Astrocyte (in vitro differentiated cells and primary cell): ENCODE results near the gene SRBD1. TPM values are rescaled to one million over a fixed set of nuclear protein-coding genes. Genes with fewer than 3 reads are reported as not detected.

Source experiments
- DNase-seq: peaks from one replicate; pipeline ENCODE4 v3.0.0-alpha.2; 2010; ENCODE audit warnings: low read depth
- FAIRE-seq: peaks from 2 replicates; lab custom pipeline; 2011; peaks lifted over from hg19 to GRCh38; lab: Jason Lieb, UNC
- H2AFZ ChIP-seq: 2 replicates; pipeline ENCODE4 v1.6.0; 2012; ENCODE audit warnings: low read depth, low read length, inconsistent platforms
- H3K27ac ChIP-seq: 2 replicates; pipeline ENCODE4 v1.5.1; 2011; ENCODE audit warnings: low read depth, low read length, inconsistent platforms
- H3K27me3 ChIP-seq: 2 replicates; pipeline ENCODE4 v1.6.0; 2011; ENCODE audit warnings: low read length, inconsistent platforms; ENCODE audit not compliant: insufficient read depth
- H3K36me3 ChIP-seq: 2 replicates; pipeline ENCODE4 v1.5.1; 2011; ENCODE audit warnings: low read length, inconsistent platforms; ENCODE audit not compliant: insufficient read depth
- H3K4me1 ChIP-seq: 2 replicates; pipeline ENCODE4 v1.5.1; 2011; ENCODE audit warnings: low read length, inconsistent platforms; ENCODE audit not compliant: insufficient read depth
- H3K4me2 ChIP-seq: 2 replicates; pipeline ENCODE4 v1.6.0; 2012; ENCODE audit warnings: low read length, inconsistent platforms
- H3K4me3 ChIP-seq: 2 replicates; pipeline ENCODE4 v1.5.1; 2011; ENCODE audit warnings: low read depth, mild to moderate bottlenecking, low read length, inconsistent platforms; ENCODE audit not compliant: insufficient read depth
- H3K79me2 ChIP-seq: 2 replicates; pipeline ENCODE4 v1.6.0; 2012; ENCODE audit warnings: mild to moderate bottlenecking, low read length, inconsistent platforms; ENCODE audit not compliant: insufficient read depth
- H3K9ac ChIP-seq: 2 replicates; pipeline ENCODE4 v1.6.0; 2012; ENCODE audit warnings: mild to moderate bottlenecking, low read length, inconsistent platforms
- H3K9me3 ChIP-seq: 2 replicates; pipeline ENCODE4 v1.5.1; 2012; ENCODE audit warnings: low read depth, mild to moderate bottlenecking, low read length, inconsistent platforms; ENCODE audit not compliant: insufficient read depth
- H4K20me1 ChIP-seq: 2 replicates; pipeline ENCODE4 v1.6.0; 2012; ENCODE audit warnings: low read length, inconsistent platforms; ENCODE audit not compliant: insufficient read depth
- H3K27ac Mint-ChIP-seq: one replicate; pipeline ENCODE4 v1.8.0; 2021; ENCODE audit warnings: mild to moderate bottlenecking, mixed read lengths; ENCODE audit not compliant: unreplicated experiment
- H3K27me3 Mint-ChIP-seq: one replicate; pipeline ENCODE4 v1.8.0; 2021; ENCODE audit warnings: low read depth, mixed read lengths; ENCODE audit not compliant: unreplicated experiment
- H3K36me3 Mint-ChIP-seq: one replicate; pipeline ENCODE4 v1.8.0; 2021; ENCODE audit warnings: low read depth, mixed read lengths; ENCODE audit not compliant: unreplicated experiment
- H3K4me1 Mint-ChIP-seq: one replicate; pipeline ENCODE4 v1.8.0; 2021; ENCODE audit warnings: low read depth, mixed read lengths; ENCODE audit not compliant: unreplicated experiment
- H3K4me3 Mint-ChIP-seq: one replicate; pipeline ENCODE4 v1.8.0; 2021; ENCODE audit warnings: mild to moderate bottlenecking, moderate library complexity, mixed read lengths; ENCODE audit not compliant: unreplicated experiment
- H3K9me3 Mint-ChIP-seq: one replicate; pipeline ENCODE4 v1.8.0; 2021; ENCODE audit warnings: mild to moderate bottlenecking, mixed read lengths; ENCODE audit not compliant: unreplicated experiment
- EZH2 ChIP-seq: IDR thresholded peaks from 2 replicates; pipeline ENCODE4 v1.6.1; 2012; ENCODE audit warnings: mild to moderate bottlenecking, low read length, inconsistent platforms; ENCODE audit not compliant: insufficient read depth
- total RNA-seq: library from RNA; stranded (reverse); gene quantifications from 2 replicates; pipeline ENCODE4 v1.2.1, GENCODE V29; 2021
- TF ChIP-seq, protein P1 (sequence below): IDR thresholded peaks from 2 replicates; pipeline ENCODE4 v1.5.1; 2011; ENCODE audit warnings: low read depth, mild to moderate bottlenecking, inconsistent platforms, low read length, moderate library complexity; ENCODE audit not compliant: insufficient read depth

SRBD1 gene
- total RNA-seq, 1 donor from 2014 or later, result 9.3 TPM

DNA sequence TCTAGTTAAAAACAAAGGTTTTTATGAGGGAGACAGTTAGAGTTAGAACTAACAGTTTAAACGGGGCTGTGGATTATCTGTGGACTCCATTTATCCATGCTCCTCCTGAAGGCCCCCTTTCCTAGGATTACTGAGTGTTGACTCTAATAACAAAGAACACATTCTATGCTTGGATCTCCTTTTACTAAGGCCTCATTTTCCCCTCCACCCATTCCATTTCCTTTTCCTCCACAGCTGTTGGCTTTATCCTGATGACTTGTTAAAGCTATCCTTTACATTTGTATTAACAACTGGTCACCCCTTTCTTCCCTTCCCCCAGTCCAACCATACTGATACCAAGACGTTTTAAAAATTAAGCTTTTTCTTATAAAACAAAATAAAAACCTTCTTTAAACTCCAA is 220.6 kb downstream of the SRBD1 start:
- Histone ChIP-seq H4K20me1 (no peaks in the 10 kb centered on the region), H3K9me3 (no peaks in the 10 kb centered on the region), H3K27me3 (no peaks in the 10 kb centered on the region), H3K79me2 (no peaks in the 10 kb centered on the region), H2AFZ (no peak overlapping the region), H3K27ac (no peak overlapping the region), H3K4me1 (no peaks in the 10 kb centered on the region), H3K9ac (no peak overlapping the region), H3K36me3 (no peaks in the 10 kb centered on the region), H3K4me2 (no peak overlapping the region), H3K4me3 (no peak overlapping the region)
- TF ChIP-seq EZH2, result no peak
- TF ChIP-seq, protein P1, sequence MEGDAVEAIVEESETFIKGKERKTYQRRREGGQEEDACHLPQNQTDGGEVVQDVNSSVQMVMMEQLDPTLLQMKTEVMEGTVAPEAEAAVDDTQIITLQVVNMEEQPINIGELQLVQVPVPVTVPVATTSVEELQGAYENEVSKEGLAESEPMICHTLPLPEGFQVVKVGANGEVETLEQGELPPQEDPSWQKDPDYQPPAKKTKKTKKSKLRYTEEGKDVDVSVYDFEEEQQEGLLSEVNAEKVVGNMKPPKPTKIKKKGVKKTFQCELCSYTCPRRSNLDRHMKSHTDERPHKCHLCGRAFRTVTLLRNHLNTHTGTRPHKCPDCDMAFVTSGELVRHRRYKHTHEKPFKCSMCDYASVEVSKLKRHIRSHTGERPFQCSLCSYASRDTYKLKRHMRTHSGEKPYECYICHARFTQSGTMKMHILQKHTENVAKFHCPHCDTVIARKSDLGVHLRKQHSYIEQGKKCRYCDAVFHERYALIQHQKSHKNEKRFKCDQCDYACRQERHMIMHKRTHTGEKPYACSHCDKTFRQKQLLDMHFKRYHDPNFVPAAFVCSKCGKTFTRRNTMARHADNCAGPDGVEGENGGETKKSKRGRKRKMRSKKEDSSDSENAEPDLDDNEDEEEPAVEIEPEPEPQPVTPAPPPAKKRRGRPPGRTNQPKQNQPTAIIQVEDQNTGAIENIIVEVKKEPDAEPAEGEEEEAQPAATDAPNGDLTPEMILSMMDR, result no peak
- DNase-seq (no peak), FAIRE-seq (no peak)
- H3K27ac Mint-ChIP-seq, result peak overlapping the region; percentile 56
- peaks cover 25% of the 10 kb centered on the region for H3K4me1 Mint-ChIP-seq
- no peak overlapping the region for H3K4me3 Mint-ChIP-seq
- H3K9me3 Mint-ChIP-seq, result no peaks in the 10 kb centered on the region
- H3K27me3 Mint-ChIP-seq, result no peaks in the 10 kb centered on the region
- peaks cover 1% of the 10 kb centered on the region for H3K36me3 Mint-ChIP-seq

DNA sequence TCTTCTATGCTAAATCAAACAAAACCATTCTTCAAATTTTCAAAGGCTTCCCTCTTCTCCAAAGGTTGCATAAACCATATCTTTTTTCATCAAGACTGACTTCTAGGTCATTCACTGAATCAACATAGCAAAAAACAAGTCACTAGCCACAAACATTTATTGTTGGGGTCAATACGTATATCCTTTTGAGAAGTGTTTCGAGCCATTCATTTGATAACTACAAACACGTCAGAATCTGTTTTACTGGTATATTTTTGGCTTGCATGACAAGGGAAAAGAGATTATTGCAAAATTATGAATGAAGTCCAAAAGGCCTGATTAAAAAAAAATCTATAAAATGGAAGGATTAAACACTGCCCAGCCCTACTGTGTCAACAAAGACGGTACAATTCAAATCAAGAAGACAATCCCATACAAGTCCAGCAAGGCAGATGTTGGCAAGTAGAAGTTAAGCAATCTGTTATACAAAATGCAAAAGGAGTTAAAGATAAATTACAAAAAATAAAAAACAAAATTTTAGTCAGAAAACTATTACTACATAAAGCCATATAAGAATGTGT is 222.4 kb downstream of the SRBD1 start:
- H3K9me3 Mint-ChIP-seq, result no peaks in the 10 kb centered on the region
- H3K4me1 ChIP-seq, result no peaks in the 10 kb centered on the region
- H4K20me1 ChIP-seq, result no peaks in the 10 kb centered on the region
- no peak overlapping the region for H3K4me3 ChIP-seq
- no peak overlapping the region for H3K9ac ChIP-seq
- no peak overlapping the region for H2AFZ ChIP-seq
- H3K36me3 Mint-ChIP-seq, result peaks cover 1% of the 10 kb centered on the region
- H3K4me1 Mint-ChIP-seq, result peaks cover 25% of the 10 kb centered on the region
- TF ChIP-seq EZH2, result no peak
- TF ChIP-seq, protein P1, result no peak
- no peaks in the 10 kb centered on the region for H3K79me2 ChIP-seq
- H3K36me3 ChIP-seq, result no peaks in the 10 kb centered on the region
- FAIRE-seq, result no peak
- H3K27ac Mint-ChIP-seq, result no peak overlapping the region
- no peak overlapping the region for H3K4me2 ChIP-seq
- no peaks in the 10 kb centered on the region for H3K9me3 ChIP-seq
- H3K27ac ChIP-seq, result no peak overlapping the region
- no peaks in the 10 kb centered on the region for H3K27me3 ChIP-seq
- no peak overlapping the region for H3K4me3 Mint-ChIP-seq
- no peaks in the 10 kb centered on the region for H3K27me3 Mint-ChIP-seq
- DNase-seq, result no peak

DNA sequence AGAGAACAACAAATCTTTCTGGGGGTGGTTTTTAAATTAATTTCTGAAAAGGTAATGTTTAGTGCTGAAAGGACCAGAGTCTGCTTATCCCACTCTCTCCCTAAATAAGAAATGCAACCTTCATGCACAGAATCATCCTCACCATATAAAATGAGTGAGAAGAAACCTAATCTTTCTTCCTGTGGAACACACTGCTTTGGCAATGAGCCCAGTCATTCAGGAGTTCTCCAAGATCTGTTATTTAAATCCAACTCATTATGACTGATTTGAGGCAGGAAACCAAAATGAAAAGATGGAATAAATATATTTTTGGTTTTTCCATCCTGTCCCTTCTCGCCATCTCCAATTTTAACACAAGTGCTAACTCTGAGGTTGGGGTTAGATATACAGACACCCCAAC is 228.3 kb downstream of the SRBD1 start:
- H3K4me1 ChIP-seq, result peaks cover 6% of the 10 kb centered on the region
- H3K9me3 ChIP-seq, result no peaks in the 10 kb centered on the region
- no peak overlapping the region for H3K4me2 ChIP-seq
- no peak overlapping the region for H3K9ac ChIP-seq
- no peak overlapping the region for H3K4me3 ChIP-seq
- H3K27ac Mint-ChIP-seq, result no peak overlapping the region
- H3K27me3 ChIP-seq, result no peaks in the 10 kb centered on the region
- DNase-seq (peak; percentile 43), FAIRE-seq (no peak)
- H2AFZ ChIP-seq, result no peak overlapping the region
- H3K27me3 Mint-ChIP-seq, result no peaks in the 10 kb centered on the region
- no peak overlapping the region for H3K27ac ChIP-seq
- H3K36me3 Mint-ChIP-seq, result peaks cover under 1% of the 10 kb centered on the region
- H3K4me1 Mint-ChIP-seq, result peaks cover 15% of the 10 kb centered on the region
- no peaks in the 10 kb centered on the region for H4K20me1 ChIP-seq
- H3K9me3 Mint-ChIP-seq, result no peaks in the 10 kb centered on the region
- H3K36me3 ChIP-seq, result no peaks in the 10 kb centered on the region
- H3K4me3 Mint-ChIP-seq, result no peak overlapping the region
- H3K79me2 ChIP-seq, result no peaks in the 10 kb centered on the region
- TF ChIP-seq, protein P1, result no peak
- TF ChIP-seq EZH2, result no peak
